Stimulated activated CD8-positive, alpha-beta memory T cell treated with anti-CD3 and anti-CD28 coated beads, Interleukin-7, amount 100 ng/mL, for 48 hours (primary cell): ENCODE data around the gene CTSF.
A peak's percentile ranks its signal among the peaks of the same experiment; 100 is the strongest.
"Not testable (repeated sequence)": the region's sequence is repeated elsewhere in the genome, so short reads cannot be mapped to it uniquely, and the experiment has no call there.

ENCODE experiments used
- DNase-seq, 2 donors: peaks; one replicate each; pipeline ENCODE4 v3.0.0-alpha.2; 2020; ENCODE audit warnings: low read depth in 1 of 2; ENCODE audit errors: extremely low read depth in 1 of 2

The CTSF gene

DNA sequence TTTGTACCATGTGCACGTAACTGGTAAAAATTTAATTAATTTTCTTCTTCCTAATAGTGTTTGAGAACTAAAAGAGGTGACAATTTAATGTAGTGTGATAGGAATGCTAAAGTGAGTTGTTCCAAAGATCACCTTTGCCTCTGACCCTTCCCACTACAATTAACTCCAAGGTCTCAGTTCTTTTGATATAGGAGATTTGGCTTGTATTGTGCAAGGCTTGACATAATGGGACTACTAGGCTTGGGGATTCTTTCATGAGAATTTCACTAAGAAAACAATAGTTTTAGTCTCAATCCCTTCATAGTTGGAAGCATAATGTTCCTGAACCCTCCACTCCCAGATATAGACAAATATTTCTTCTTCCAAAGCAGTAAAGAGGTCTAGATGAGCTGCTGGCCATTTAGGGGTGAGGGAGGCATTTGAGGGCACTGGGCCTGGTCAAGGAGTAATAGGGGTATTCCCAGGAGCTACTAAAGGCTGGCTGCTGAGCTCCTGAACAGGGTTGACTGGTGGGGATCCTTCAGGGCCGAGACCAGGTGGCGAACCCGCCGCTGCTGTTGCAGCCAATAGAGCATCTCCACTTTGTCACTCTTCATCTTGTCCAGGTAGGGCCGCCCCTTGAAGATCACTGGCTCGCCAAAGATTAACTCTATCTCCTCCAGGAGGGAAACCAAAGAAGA lies 21.7 kb upstream of the CTSF start:
- no peak for DNase-seq

DNA sequence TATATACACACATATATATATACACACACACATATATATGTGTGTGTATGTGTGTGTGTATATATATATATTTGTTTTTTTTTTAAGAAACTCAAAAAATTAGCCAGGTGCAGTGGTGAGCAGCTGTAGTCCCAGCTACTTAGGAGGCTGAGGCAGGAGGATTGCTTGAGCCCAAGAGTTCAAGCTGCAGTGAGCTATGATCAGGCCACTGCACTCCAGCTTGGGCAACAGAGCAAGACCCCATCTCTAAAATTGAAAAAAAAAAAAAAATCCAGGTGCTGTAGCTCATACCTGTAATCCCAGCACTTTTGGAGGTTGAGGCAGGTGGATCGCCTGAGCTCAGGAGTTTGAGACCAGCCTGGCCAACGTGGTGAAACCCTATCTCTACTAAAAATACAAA lies 20.9 kb upstream of the CTSF start:
- not testable (repeated sequence) for DNase-seq

DNA sequence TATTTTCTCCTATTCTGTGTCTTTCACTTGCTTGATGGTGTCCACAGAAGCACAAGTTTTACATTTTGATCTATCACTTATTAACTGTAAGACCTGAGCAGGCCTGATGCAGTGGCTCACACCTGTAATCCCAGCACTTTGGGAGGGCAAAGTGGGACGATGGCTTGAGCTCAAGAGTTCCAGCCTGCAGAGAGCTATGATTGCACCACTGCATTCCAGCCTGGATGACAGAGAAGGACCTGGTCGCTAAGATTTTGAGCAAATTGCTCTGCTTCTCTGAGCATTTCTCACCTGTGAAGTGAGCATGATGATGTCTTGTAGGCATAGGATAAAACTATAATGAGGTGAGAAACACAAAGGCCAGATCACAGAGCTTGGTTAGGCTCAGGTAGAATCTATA lies 17.7 kb upstream of the CTSF start:
- no peak for DNase-seq

GRCh38 chr11:66585447-66585846 lies 17.0 kb upstream of the CTSF start:
- not testable (repeated sequence) for DNase-seq

GRCh38 chr11:66582565-66583147 lies 14.2 kb upstream of the CTSF start:
- not testable (repeated sequence) for DNase-seq

- no peak for DNase-seq
Measured at GRCh38 chr11:66581261-66581660, 12.9 kb upstream of the CTSF start.

DNA sequence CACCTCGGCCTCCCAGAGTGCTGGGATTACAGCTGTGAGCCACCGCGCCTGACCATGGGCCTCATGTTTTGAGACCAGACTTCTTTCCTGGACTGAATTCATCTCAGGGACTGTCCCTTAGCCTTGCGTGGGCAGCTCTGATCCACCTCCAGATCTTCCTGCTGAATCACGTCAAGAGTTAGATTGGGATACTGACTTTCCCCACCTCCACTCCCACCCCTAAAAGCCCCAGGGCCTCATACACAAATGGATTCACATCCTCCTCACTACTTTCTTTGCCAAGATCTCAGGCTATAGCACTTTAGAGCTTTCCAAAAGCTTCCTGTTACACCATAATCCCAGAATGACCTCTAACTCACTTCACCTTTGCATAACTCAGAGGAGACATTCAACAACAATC lies 12.4 kb upstream of the CTSF start:
- DNase-seq: no peak

DNA sequence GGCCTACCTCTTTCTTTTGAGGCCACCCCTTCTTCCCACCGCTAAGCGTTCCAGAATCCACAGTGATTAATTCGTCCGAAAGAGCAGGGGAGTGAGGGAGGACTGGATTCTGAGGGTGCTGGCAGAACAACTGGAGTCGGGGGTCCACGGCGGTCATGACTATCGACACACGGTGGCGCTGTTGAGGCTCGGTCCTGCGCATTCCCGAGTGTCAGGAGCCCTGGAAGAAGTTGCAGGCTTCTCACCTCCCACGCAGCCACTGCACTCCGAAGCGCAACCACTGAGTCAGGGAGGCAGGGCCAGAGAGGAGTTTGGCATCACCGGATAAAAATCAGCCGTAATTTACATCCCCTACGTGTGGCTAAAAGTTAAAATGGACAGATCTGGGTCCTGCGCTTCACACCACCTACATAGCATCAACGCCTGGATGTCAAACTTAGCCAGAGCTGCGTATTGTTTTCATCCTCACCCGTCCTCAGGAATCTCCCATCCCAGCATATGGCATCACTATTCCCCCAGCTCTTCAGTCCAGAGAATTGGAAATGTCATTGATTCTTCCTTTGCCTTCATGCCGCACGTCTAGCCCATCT lies 10.7 kb upstream of the CTSF start:
- DNase-seq: peak; percentile 59 to 80

DNA sequence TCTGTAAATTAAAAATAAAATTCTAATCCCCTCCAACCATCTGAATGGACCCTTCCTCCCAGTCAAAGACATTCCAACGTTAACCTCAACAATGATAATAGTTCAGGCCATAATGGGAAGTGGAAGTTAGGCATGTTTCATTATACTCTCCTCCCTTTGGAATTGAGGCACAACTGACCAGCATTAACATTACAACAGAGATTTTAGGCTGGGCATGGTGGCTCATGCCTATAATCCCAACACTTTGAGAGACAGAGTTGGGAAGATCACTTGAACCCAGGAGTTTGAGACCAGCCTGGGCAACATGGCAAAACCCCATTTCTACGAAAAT lies 2.4 kb upstream of the CTSF start:
- DNase-seq: no peak

- DNase-seq: no peak
Measured at GRCh38 chr11:66570079-66570849, 1.9 kb upstream of the CTSF start.

GRCh38 chr11:66569076-66569475 lies 670 bp upstream of the CTSF start:
- no peak for DNase-seq

DNA sequence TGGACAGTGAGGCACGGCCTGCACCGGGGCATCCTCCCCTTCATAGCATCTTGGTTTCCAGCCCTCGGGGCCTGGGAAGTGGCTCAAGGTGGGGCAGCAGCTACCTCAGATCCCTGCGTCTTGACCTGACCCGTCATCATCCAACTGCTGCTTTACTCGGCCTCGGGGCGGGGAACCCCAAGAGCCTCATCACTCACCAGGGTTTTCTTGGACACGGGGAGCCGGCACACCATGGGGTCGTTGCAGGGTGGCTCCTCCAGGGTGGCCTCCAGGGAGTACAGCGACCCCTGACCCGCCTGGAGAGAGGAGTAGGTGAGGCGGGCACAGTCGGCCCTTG lies 651 bp downstream of the CTSF start:
- no peak for DNase-seq

GRCh38 chr11:66566221-66566620 lies 2.2 kb downstream of the CTSF start:
- DNase-seq: no peak

DNA sequence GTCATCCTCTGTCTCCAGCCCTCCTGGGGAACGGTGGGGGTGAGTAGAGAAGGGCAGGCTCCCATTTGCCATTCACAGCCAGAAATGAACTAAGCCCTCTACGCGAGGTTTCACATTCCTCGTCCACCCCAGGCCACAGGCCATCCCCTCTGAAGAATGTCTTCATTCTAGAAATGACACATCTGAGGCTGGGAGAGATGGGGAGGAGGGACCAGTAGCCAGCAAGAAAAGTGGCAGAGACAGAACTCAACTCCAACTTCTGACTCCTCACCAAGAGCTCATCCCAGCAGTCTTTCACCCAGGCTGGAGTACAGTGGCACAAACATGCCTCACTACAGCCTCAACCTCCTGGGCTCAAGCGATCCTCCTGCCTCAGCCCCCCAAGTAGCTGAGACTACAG lies 3.4 kb downstream of the CTSF start:
- DNase-seq: no peak

DNA sequence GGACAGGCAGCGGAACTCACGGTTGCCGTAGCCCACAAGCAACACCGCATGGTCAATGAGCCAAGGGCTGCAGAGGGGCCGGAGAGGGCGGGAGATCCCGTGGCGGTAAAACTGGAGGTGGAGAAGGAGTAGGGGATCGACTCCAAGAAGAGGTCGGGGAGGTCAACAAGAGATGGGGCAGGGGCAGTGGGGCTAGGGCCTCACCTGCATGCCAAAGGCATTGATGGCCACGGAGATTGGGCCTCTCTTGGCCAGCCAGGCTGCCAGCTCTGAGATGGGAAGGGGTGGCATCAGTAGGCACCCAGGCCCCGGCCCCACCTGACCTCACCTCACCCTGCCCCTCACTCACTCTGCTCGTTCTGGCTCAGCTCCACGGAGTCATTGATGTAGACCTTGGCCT lies 3.9 kb downstream of the CTSF start:
- DNase-seq: no peak

- DNase-seq: no peak
Measured at GRCh38 chr11:66563832-66564231, 4.6 kb downstream of the CTSF start.

DNA sequence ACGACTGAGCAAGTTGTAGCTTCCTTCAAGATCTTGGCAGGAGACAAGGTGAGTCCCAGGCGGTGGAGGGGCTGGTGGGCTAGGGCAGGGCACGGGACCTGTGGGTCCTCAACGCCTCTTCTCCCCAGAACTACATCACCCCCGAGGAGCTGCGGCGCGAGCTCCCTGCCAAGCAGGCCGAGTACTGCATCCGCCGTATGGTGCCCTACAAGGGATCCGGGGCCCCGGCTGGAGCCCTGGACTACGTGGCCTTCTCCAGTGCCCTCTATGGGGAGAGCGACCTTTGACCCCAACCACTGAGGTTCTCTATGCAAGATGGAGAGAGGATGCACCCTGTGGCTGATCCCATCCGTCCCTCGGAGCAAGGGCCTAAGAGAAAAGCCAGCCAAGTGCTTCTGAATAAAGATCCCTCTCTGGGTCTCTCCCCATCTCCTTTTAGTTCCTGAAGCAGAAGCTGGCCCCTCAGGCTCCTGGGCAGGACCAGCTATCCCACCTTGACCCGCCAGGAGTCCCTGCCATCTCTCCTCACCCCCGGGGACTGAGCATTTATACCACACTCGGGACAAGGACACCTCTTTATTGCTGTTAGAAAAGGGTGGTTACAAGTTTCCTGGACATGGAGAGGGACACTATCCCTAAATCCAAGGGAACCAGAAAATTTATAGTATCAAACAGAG lies 5.4 kb downstream of the CTSF start:
- no peak for DNase-seq

- DNase-seq: no peak
Measured at GRCh38 chr11:66562275-66562674, 6.1 kb downstream of the CTSF start.

DNA sequence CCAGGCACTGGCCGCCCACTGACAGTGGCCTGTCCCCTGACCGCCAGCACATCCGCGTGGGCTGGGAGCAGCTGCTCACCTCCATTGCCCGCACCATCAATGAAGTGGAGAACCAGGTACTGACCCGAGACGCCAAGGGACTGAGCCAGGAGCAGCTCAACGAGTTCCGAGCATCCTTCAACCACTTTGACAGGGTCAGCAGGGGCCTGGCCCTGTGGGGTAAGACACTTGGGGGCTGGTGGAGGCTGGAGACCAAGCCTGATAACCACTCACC lies 6.5 kb downstream of the CTSF start:
- no peak for DNase-seq

GRCh38 chr11:66561178-66561974 lies 7.0 kb downstream of the CTSF start:
- no peak for DNase-seq
